OCI-LY1 (cell line): ENCODE data around the gene PPM1B.

ENCODE experiments used
- H2AFZ ChIP-seq: fragments of 200-600 bp; sonication (generic), shearing (Covaris generic); 2 replicates; pipeline ENCODE4 v1.6.0; 2014; ENCODE audit warnings: antibody characterized with exemption, mild to moderate bottlenecking, low read length
- H3F3A ChIP-seq: fragments of 200-600 bp; sonication (generic), shearing (Covaris generic); 2 replicates; pipeline ENCODE4 v1.6.0; 2014; ENCODE audit warnings: mild to moderate bottlenecking, antibody characterized with exemption, low read length, moderate library complexity; ENCODE audit not compliant: insufficient read depth
- H3K27ac ChIP-seq: fragments of 200-600 bp; sonication (generic); 2 replicates; pipeline ENCODE4 v1.5.1; 2014; ENCODE audit warnings: low read length, mixed run types, mild to moderate bottlenecking, low read depth; ENCODE audit not compliant: poor library complexity, severe bottlenecking
- H3K27me3 ChIP-seq: fragments of 200-600 bp; sonication (generic); 2 replicates; pipeline ENCODE4 v1.6.0; 2014; ENCODE audit warnings: antibody characterized with exemption, mild to moderate bottlenecking, low read length, moderate library complexity; ENCODE audit not compliant: insufficient read depth
- H3K36me3 ChIP-seq: fragments of 200-600 bp; sonication (generic); 2 replicates; pipeline ENCODE4 v1.6.1; 2014; ENCODE audit warnings: mild to moderate bottlenecking, antibody characterized with exemption, low read length, moderate library complexity, mixed read lengths; ENCODE audit not compliant: insufficient read depth
- H3K4me1 ChIP-seq: fragments of 200-600 bp; sonication (generic); 2 replicates; pipeline ENCODE4 v1.5.1; 2014; ENCODE audit warnings: mild to moderate bottlenecking, low read length, moderate library complexity; ENCODE audit not compliant: insufficient read depth, severe bottlenecking
- H3K4me2 ChIP-seq: fragments of 200-600 bp; sonication (generic), shearing (Covaris generic); 2 replicates; pipeline ENCODE4 v1.6.1; 2014; ENCODE audit warnings: low read length
- H3K4me3 ChIP-seq: fragments of 200-600 bp; sonication (generic); 2 replicates; pipeline ENCODE4 v1.5.1; 2014; ENCODE audit warnings: low read length, low read depth, mild to moderate bottlenecking, mixed read lengths; ENCODE audit not compliant: poor library complexity, severe bottlenecking
- H3K79me2 ChIP-seq: fragments of 200-600 bp; shearing (Covaris generic); 2 replicates; pipeline ENCODE4 v1.6.1; 2016; ENCODE audit warnings: mixed run types, low read length, mixed read lengths; ENCODE audit not compliant: insufficient read depth
- H3K9ac ChIP-seq: fragments of 200-600 bp; sonication (generic), shearing (Covaris generic); 2 replicates; pipeline ENCODE4 v1.6.1; 2014; ENCODE audit warnings: mild to moderate bottlenecking, low read length, mixed read lengths
- H3K9me2 ChIP-seq: fragments of 200-600 bp; sonication (generic), shearing (Covaris generic); 2 replicates; pipeline ENCODE4 v1.6.1; 2014; ENCODE audit warnings: low read depth, mild to moderate bottlenecking, low read length, mixed read lengths
- H3K9me3 ChIP-seq: fragments of 200-600 bp; shearing (Covaris generic); 2 replicates; pipeline ENCODE4 v1.6.1; 2014; ENCODE audit warnings: low read length, mixed read lengths
- H4K20me1 ChIP-seq: fragments of 200-600 bp; sonication (generic), shearing (Covaris generic); 2 replicates; pipeline ENCODE4 v1.6.0; 2016; ENCODE audit warnings: mild to moderate bottlenecking, low read length; ENCODE audit not compliant: insufficient read depth
- CTCF ChIP-seq: fragments of 200-600 bp; sonication (generic), shearing (Covaris generic); IDR thresholded peaks from 2 replicates; pipeline ENCODE4 v1.5.1; 2017; ENCODE audit warnings: mild to moderate bottlenecking, antibody characterized with exemption, low read length, moderate library complexity, mixed read lengths
- EZH2 ChIP-seq: fragments of 200-600 bp; sonication (generic), shearing (Covaris generic); IDR thresholded peaks from 2 replicates; pipeline ENCODE4 v1.8.0; 2017; ENCODE audit warnings: borderline replicate concordance, mixed run types, mild to moderate bottlenecking, antibody characterized with exemption, low read length, moderate library complexity, mixed read lengths

PPM1B gene

GRCh38 chr2:44200011-44200410 is 31.3 kb downstream of the PPM1B start:
- Histone ChIP-seq H3K4me2 (no peak overlapping the region), H3K27me3 (no peaks in the 10 kb centered on the region), H3K9me2 (no peaks in the 10 kb centered on the region), H2AFZ (no peak overlapping the region), H4K20me1 (no peaks in the 10 kb centered on the region), H3K9me3 (no peaks in the 10 kb centered on the region), H3K36me3 (peaks cover 47% of the 10 kb centered on the region), H3K79me2 (peaks cover 52% of the 10 kb centered on the region), H3F3A (no peaks in the 10 kb centered on the region), H3K27ac (no peak overlapping the region), H3K4me1 (no peaks in the 10 kb centered on the region), H3K4me3 (no peak overlapping the region), H3K9ac (no peak overlapping the region)
- TF ChIP-seq EZH2 = no peak
- no peak for TF ChIP-seq CTCF

- no peaks in the 10 kb centered on the region for H3K9me3 ChIP-seq
- H3K79me2 ChIP-seq = peaks cover 47% of the 10 kb centered on the region
- no peaks in the 10 kb centered on the region for H3K9me2 ChIP-seq
- H3K27ac ChIP-seq = no peak overlapping the region
- no peaks in the 10 kb centered on the region for H3K4me1 ChIP-seq
- no peak overlapping the region for H3K4me2 ChIP-seq
- H3F3A ChIP-seq = no peaks in the 10 kb centered on the region
- H3K36me3 ChIP-seq = peaks cover 42% of the 10 kb centered on the region
- no peak overlapping the region for H3K9ac ChIP-seq
- no peaks in the 10 kb centered on the region for H3K27me3 ChIP-seq
- no peak for TF ChIP-seq CTCF
- no peak for TF ChIP-seq EZH2
- no peak overlapping the region for H3K4me3 ChIP-seq
- no peak overlapping the region for H2AFZ ChIP-seq
- no peaks in the 10 kb centered on the region for H4K20me1 ChIP-seq
Observed at GRCh38 chr2:44200759-44201158, 32.1 kb downstream of the PPM1B start.

- Histone ChIP-seq H3K27ac (no peak overlapping the region), H3K9ac (no peak overlapping the region), H3K4me2 (no peak overlapping the region), H3K79me2 (peaks cover 42% of the 10 kb centered on the region), H3K36me3 (peaks cover 36% of the 10 kb centered on the region), H4K20me1 (no peaks in the 10 kb centered on the region), H3K4me3 (no peak overlapping the region), H3K27me3 (no peaks in the 10 kb centered on the region), H3K4me1 (no peaks in the 10 kb centered on the region), H2AFZ (no peak overlapping the region), H3K9me2 (no peaks in the 10 kb centered on the region), H3K9me3 (no peaks in the 10 kb centered on the region), H3F3A (no peaks in the 10 kb centered on the region)
- TF ChIP-seq EZH2 = no peak
- TF ChIP-seq CTCF = no peak
Observed at GRCh38 chr2:44201648-44202165, 33.0 kb downstream of the PPM1B start.
